HUDEP-2 (cell line): ENCODE results near the gene MEIKIN.

Source experiments
- DNase-seq, 76 experiments: peaks; one replicate each; lab custom pipeline; 2025; ENCODE audit not compliant: unreplicated experiment in 76 of 76; lab: John Stamatoyannopoulos, UW

The MEIKIN gene

DNA sequence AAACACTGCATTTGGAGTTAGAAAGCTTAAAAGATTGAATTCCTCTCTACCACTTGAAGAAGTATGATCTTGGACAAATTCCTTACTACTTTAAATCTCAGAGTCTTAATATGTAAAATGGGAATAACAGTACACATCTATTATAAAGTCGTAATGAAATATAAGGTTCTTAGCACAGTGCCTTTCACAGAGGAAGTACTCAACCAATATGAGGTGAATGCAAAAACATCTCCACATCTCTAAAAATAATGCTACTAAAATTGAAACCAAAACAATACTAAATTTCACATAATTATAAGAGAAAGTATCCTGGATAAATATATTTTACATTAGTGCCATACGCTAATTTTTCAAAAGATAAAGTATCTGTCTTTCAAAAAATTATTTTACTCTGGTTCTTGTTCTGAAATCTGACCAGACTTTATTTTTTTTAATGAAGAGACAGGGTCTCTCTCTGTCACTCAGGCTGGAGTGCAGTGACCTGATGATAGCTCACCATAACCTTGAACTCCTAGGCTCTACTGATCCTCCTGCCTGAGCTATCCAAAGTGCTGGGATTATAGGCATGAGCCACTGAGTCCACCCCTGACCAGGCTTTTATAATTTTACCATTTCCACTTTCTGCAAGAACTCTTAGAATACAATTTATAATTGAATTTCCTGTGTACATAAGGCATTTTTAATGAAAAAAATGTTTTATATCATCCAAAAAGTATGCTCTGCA lies 127.3 kb downstream of the MEIKIN start:
- DNase-seq: no peak

DNA sequence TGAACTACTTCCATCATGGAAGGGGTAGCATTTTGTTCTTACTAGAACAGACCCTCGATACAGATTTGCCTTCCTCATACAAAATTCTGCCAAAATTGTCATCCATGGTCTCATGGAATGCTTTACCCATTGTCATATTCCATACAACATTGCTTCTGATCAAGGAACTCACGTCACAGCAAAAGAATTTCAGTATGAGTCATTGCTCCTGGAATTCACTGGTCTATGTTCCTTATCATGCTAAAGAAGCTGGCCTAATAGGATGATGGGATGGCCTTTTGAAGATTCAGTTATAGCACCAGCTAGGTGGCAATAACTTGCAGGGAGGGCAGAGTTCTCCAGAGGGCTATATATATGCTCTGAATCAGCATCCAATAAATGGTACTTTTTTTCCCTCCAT lies 130.5 kb downstream of the MEIKIN start:
- DNase-seq: peak in 2 of 76 experiments; percentile 8 to 14

DNA sequence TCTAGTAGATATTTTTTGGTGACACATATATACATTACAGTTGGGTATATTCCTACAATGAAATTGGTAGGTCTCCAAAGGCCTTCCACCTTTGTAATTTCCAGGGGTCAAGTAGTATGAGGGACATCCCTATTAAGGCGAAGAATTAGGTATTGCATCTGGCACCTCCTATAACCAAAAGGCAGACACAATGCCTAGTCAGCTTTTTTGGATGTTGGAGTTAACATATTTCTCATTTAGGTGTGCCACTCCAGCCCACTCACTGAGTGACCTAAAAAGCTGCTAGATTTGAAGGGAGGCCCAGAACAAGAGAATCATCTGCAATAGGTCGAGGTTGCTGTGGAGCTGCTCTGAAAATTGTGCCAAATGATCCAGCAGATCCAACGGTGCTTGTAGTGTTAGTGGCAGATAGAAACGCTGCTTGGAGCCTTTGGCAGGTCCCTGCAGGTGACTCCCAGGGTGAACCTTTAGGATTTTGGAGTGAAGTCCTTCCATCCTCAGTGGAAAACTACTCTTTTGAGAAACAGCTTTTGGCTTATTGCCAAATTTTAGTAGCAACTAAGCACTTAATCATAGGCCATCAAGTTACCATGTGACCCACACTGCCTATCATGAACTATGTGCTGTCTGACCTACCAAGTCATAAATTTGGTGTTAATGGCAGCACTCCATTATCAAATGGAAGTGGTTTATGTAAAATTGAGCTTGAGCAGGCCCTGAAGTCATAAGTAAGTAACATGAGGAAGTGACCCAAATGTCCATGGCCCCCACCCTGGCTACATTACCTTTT lies 132.9 kb downstream of the MEIKIN start:
- no peak for DNase-seq

DNA sequence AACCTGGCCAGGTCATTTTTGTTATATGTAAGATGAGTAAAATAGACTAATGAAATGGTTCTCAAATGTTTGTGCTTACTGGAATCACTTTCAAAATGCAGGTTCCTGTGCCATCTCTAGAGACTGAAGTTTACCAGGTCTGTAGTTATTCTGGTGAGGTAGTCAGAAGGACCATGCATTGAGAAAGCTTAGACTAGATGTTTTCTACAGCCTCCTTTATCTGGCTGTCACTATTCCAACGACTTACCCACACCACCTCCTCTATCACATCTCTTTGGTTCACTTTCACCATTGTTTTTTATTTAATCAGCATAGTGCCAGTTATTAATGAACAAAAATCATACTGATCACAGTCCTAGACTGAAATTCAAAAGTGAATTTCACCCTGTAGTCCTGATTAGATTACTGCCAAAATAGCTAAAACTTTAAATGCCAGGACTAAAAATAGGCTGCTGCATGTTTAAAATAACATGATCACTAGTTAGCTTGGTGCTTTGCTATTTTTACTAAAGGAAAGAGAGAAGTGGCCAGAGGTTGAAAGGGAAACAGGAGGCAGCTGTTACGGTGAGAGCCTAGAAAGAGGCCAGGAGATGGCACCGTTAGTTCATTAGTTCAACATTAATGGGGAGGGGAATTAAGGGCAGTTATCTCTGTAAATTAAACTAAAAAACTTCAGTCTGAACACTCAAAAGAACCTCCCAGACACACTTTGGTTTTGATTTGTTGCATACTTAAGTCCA lies 134.8 kb downstream of the MEIKIN start:
- DNase-seq: peak in 7 of 76 experiments; percentile 5 to 25 (median 9)

DNA sequence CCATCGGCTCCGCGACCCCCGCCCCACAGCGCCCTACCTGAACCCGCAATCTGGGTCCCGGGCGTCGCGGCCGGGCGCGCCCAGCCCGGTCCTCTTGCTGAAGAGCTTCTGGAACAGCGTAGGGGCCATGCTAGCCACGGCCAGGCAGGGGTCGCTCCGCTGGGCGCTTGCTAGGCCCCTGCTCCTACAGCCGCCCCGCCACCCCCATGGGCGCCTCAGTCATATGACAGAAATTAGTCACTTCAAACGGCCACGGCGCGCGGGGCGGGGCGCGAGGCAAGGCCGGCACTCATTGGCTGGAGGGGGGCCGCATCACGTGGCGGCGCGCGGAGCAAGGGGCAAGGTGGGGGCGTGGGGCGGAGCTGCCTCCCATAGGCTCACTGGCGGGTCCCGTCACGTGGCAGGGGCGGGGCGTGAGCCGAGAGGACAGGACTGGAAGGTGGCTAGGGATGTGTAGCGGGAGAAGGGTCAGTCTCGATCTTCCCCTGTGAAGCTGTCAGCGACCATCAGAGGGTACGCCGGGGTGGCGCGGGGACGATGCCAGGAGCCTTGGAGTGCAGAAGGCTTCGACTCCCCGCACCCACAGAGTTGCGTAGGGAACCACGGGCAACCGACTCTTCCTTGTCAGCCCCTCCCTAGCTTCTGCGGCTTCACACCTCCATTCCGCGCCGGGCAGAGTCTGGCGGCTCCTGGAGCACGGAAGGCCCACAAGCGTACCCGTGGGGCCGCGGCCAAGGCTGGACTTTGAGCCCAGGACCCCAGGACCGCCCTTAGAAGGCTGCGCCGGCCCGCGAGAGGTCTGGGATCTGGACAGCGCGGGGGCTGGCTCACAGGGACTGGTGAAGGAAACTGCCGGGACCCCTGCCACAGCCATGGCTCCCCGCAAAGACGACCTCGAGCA lies 148.4 kb downstream of the MEIKIN start, which contains the start of gene FNIP1:
FNIP1 (minus strand) TSS at position 225 of the 901 bp plus-strand sequence; CDS start at position 129, 96 bp downstream.
- peak; percentile 64 to 99 (median 97) for DNase-seq

DNA sequence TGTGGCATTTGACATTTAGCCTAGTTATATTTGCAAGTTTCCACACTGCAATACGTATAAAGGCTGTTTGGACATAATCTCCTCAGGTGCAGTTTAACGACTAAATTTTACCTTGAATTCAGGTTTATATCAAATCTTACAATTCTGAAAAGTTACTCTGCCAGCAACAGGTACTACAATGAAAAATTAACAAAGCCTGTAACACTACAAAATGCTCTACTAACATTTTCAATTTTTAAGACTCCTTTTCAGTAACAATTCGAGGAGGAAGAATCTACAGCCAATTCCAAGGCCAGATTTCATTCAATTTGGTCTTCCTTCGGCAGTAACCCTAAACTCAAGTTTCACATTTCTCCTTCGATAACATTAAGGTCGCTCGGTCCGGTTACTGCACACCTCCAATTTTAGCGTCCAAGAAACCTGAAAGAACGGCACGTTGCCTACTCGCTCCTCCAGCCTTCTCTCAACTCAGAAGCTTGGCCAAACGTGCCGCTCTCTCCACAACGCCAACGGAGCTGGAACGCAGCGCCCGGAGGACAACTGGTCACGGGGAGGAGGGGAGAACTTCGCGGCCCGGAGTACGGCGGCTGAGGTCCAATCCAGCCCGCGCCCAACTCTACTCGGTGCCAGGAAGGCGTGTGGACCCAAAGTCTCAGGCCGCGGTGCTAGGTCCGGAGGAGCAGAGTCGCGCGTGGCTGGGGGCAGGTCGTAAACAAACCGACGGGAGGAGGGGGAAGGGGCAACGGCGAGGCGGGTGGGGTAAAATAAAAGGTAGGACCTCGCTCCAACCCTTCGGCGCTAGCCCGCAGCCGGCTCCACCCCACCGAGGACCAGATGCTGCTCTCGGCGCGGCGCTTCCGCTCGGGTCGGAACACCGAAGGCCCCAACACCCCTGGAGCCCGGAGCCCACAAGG lies 149.3 kb downstream of the MEIKIN start:
- peak in 43 of 76 experiments; percentile 7 to 60 (median 30) for DNase-seq

DNA sequence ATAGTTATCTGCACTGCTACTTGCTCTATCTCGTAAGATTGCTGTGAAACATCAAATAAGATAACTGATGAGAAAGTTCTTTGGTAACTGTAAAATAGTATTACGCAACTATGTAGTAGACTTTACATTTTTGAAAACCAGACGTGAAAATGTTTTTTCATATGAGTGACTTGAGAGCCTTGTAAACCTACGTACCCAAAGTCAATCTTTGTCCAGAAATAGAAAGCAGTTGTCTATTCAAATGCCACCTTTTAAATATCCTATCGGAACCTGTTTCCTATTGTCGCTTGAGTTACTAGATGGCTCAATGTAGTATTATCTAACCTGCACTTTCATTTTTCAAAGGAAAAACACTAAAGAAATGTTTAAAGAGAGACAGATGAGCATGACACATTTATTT lies 150.2 kb downstream of the MEIKIN start:
- peak in 4 of 76 experiments; percentile 1 to 34 (median 14) for DNase-seq

DNA sequence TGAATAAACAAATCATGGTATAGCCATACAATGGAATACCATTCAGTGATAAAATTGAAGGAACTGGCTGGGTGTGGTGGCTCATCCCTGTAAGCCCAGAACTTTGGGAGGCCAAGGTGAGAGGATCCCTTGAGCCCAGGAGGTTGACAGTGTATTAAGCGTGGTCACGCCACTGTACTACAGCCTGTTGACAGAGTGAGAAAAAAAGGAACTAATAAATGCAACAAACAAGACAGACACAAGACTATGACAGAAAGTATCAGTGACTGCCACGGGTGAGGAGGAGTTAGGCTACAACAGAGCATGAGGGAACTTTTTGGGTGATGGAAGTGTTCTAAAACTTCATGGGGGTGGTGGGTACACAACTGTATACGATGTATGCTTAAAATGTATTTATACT lies 150.9 kb downstream of the MEIKIN start:
- DNase-seq: peak in 15 of 76 experiments; percentile 3 to 41 (median 13)

DNA sequence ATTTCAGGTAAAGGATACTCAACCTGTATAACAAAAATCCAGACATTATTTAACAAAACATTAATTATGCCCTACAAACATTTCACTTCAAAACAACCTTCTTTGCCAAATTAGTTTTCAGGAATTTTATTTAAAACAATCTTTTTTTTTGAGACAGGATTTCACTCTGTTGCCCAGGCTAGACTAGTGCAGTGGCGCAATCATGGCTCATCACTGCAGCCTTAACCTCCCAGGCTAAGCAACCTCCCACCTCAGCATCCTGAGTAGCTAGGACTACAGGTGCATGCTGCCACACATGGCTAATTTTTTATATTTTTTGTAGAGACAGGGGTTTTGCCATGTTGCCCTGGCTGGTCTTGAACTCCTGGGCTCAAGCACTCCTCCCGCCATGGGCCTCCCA lies 152.6 kb downstream of the MEIKIN start:
- DNase-seq: no peak

DNA sequence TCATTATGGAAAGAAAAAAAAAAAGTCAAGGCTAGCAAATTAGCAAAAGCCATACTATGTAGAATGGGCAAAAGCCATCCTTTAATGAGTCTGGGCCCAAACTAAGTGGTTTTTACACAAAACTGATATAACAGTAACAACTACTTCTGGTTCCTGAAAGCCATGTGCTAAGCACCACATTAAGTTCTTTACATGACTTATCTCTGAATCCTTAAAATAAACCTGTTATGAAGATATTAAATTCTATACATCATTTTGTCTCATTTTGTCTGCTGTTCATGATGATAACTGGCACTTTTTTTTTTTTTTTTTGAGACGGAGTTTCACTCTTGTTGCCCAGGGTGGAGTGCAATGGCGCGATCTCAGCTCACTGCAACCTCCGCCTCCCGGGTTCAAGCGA lies 153.6 kb downstream of the MEIKIN start:
- DNase-seq: no peak

DNA sequence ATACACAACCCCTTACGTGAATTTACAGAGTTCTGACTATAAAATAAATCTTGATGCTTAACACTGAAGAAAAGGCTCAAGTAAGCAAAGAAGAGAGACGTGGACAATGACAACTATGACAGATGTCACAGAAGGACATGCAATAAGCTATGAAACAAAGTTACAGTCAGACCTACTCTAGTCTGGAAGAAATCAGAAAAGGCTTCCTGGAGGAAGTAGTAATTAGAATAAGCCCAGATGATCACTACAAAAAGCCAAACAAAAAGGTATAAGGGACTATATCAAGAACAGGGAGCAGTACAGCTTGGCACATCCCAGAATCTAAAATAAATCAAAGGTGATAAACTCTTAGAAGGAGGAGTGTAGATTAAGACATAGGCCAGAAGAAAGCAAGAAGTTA lies 154.9 kb downstream of the MEIKIN start:
- DNase-seq: no peak

DNA sequence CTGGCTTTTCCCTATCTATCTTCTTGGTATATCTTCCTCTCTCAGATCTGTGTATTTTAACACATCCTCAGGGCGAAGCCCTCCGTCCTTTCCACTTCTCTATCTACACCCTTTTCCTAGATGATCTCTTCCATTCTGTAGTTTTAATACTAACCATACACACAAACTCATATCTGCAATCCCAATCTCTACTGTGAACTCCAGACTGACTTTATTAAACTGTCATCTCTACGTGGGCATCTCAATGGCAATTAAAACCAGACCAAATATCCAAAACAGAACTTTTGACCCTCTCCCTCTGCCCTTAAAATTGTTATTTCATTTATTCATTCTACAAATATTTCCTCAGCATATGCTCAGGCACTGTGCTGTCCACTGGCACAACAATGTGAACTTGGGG lies 155.7 kb downstream of the MEIKIN start:
- DNase-seq: no peak

DNA sequence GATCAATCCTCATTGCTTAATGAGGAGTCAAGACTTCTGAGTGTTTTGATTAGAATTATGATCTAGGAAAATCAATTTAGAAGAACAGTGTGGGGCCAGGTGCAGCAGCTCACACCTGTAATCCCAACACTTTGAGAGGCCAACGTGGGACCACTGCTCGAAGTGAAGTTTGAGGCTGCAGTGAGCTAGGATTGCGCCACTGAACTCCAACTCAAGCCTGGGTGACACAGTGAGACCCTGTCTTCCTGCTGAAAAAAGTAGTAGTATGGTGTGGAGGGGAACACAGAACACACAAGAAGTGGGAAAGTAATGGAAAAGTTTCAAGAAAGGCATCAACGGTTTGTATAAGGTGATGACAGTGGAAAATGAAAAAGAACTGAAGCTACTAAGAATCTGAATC lies 157.7 kb downstream of the MEIKIN start:
- DNase-seq: no peak

DNA sequence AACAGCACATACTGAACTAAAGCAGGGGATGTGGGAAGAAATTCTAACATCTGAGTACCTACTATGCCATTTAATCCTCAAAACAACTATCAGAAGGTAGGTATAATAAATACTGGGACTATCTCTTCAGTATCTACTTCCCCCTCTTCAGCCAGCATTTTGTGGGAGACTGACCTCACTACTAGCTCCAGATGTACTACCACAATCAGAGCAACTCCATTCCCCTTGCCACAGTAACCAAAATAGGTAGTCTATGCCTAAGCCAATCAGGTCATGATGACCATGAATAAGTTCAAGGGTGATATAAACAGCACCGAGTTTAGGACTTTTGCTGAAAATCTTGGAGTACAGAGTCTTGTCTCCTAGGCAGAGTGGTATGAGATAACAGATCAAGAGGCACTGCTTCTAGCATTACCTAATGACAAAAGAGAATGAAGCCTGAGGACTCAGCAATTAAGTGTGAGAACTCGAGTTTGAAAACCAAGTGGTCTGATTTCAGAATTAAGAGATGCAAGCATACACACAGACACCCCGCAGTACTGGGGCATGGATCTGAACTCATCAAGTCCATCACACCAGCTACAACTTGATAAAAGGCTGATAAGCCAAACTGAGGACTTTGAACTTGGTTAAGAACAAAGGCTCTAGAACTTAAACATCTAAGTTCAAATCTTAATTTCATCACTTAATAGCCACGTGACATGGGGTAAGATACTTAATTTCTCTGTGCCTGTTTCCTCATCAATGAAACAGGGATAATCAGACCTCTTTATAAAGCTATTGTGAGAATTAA lies 158.4 kb downstream of the MEIKIN start:
- DNase-seq: no peak

DNA sequence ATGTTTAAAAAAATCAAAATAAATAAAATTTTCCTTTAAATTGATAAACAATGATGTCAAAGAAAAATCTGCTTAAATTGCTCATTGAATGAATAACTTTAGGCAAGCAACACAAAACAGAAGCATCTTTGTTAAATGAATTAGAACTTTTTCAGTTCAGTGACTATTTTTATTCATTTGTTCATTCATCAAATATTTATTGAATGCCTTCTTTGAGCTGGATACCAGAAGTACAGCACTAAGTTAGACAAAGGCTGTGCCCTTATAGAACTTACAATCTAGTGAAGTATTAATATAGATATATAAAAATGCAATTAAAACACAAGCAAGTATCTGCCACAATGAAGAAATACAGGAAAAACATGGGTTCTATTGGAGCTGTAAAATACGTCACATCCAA lies 159.4 kb downstream of the MEIKIN start:
- DNase-seq: no peak

DNA sequence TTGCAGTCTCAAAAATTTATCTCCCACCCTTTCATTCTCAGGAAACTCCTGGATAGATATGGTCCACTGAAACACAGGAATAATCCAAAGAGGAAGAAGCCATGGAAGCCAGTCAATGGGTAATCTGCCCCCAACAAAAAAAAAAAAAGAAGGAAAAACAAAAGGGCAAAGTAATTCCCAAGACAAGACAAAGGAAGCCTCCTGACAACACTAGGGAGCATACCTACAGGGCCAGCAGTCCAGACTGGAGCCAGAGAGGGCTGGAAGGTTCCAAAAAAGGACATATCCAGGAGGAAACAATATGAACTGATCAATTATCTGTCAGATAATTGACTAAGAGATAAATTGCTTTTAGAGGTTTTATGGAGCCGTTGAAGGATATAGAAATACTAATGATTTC lies 161.6 kb downstream of the MEIKIN start:
- no peak for DNase-seq

DNA sequence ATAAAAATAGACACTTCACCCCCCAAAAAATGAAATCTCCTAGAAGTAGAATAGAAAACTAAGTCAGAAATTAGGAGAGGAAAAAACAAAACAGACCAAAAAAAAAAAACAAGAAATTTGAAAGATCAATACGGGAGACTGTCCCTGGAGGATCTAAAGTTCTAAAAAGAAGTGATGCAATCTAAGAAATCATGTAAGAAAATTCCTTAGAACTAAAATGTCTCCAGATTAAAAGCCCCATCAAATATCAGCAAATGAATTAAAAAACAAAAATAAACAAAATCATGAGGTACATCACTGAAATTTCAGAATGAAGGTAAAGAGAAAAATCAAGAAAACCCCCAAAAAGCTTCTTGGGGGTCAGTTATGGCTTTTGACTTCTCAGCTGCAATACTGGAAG lies 162.1 kb downstream of the MEIKIN start:
- no peak for DNase-seq

DNA sequence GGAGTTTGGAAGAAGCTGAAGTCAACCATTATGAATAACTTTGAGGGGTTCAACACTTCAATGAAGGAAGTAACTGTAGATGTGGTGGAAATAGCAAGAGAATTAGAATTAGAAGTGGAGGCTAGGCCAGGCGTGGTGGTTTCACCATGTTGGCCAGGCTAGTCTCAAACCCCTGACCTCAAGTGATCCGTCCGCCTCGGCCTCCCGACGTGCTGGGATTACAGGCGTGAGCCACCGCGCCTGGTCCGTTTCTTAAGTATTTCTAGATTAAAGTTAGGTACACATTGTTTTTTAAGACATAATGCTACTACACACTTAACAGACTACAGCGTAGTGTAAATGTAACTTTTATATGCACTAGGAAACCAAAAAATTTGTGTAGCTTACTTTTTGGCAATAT lies 162.7 kb downstream of the MEIKIN start:
- DNase-seq: no peak
